VCaP (cell line): Measurements from ENCODE around the gene RAB5IF.
"Not testable (repeated sequence)": the region's sequence is repeated elsewhere in the genome, so short reads cannot be mapped to it uniquely, and the experiment has no call there.

ENCODE experiments used
- H3K27ac ChIP-seq: fragments of 450-650 bp; 2 replicates; pipeline ENCODE4 v1.5.1; 2017
- TF ChIP-seq, protein P1 (sequence below): fragments of 450-650 bp; conservative IDR thresholded peaks from 2 replicates; pipeline ENCODE4 v1.5.1; 2017; ENCODE audit warnings: mild to moderate bottlenecking, moderate library complexity

RAB5IF gene

DNA sequence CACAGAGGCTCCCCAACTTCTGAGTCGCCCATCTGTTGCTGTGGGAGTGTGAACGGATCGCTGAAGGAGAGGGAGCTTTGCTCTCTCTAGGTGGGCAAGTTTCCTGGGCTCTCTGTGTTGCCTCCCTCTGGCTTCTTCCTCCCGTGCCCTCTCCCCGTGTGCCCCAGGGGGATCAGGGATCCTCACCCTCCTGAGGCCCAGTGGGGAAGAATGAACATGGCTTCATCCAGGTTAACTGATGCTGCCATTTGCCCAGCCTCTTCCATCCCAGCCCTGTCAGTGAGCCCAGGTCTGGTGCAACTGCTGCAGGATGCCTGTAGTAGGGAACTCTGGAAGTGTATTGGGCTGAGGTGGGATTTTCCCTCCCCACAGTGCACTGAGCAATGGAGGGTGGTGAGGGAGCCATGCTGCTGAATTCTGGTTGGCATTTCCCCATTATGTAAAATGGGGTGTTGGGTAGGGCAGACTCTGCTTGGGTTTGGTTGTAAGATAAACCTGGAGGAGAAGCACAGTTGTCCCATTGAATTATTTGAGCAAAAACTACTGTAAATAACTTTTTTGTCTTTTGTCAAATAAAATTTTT lies 12.1 kb upstream of the RAB5IF start:
- TF ChIP-seq, protein P1, sequence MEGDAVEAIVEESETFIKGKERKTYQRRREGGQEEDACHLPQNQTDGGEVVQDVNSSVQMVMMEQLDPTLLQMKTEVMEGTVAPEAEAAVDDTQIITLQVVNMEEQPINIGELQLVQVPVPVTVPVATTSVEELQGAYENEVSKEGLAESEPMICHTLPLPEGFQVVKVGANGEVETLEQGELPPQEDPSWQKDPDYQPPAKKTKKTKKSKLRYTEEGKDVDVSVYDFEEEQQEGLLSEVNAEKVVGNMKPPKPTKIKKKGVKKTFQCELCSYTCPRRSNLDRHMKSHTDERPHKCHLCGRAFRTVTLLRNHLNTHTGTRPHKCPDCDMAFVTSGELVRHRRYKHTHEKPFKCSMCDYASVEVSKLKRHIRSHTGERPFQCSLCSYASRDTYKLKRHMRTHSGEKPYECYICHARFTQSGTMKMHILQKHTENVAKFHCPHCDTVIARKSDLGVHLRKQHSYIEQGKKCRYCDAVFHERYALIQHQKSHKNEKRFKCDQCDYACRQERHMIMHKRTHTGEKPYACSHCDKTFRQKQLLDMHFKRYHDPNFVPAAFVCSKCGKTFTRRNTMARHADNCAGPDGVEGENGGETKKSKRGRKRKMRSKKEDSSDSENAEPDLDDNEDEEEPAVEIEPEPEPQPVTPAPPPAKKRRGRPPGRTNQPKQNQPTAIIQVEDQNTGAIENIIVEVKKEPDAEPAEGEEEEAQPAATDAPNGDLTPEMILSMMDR = no peak
- H3K27ac ChIP-seq = no peak overlapping the region

DNA sequence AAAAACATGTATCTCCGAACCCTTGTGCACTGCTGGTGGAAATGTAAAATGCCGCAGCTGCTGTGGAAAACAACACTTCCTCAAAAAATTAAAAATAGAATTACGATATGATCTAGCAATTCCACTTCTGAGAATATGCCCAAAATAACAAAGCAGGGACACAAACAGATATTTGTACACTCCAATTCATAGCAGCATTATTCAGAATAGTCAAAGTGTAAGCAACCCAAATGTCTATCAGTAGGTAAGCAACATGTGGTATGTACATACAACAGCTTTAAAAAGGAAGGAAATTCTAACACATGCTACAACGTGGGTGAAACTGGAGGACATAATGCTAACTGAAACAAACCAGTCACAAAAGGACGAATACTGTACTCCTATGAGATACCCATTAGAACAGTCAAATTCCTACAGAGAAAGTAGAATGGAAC lies 5.7 kb upstream of the RAB5IF start:
- H3K27ac ChIP-seq = no peak overlapping the region
- TF ChIP-seq, protein P1 = no peak

DNA sequence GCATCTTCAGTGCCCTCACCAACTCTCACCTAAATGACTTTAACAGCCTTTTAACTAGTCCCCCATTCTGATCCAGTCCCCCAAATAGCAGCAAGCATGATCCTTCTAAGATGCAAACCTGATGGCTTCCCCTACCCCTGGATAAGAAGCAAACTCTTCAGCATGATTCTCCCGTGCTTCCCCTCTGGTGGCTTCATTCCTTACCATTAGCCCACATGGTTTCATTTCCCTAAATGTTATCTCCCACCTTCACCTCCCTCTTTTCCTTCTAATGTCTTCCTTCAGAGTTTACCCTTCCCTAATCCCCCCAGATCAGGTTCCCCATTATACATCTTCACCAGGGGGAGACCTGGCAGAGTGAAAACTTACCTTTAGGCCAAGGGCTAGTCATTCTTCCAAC lies 4.0 kb upstream of the RAB5IF start:
- H3K27ac ChIP-seq = no peak overlapping the region
- TF ChIP-seq, protein P1 = no peak

DNA sequence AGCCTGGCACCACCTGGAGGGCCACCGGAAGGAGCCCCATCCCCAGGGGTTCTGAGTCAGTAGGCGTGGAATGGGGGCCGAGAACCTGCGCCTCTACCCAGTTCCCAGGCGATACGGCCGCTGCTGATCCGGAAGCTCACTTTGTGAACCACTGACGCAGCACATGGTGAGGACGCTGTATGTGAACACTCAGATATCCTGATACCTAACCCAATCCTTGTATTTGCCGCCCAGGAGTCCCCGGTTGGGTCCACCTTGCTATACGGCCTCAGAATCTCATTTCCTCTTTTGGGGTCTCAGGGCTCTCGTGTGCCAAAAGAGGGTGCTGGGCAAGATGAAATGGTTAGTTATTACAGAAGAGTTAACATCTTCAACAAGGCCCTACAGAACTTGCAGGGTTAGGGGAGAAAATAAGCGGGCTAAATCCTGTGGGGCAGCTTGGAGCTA lies 604 bp upstream of the RAB5IF start:
- peak overlapping the region; percentile 90 for H3K27ac ChIP-seq

DNA sequence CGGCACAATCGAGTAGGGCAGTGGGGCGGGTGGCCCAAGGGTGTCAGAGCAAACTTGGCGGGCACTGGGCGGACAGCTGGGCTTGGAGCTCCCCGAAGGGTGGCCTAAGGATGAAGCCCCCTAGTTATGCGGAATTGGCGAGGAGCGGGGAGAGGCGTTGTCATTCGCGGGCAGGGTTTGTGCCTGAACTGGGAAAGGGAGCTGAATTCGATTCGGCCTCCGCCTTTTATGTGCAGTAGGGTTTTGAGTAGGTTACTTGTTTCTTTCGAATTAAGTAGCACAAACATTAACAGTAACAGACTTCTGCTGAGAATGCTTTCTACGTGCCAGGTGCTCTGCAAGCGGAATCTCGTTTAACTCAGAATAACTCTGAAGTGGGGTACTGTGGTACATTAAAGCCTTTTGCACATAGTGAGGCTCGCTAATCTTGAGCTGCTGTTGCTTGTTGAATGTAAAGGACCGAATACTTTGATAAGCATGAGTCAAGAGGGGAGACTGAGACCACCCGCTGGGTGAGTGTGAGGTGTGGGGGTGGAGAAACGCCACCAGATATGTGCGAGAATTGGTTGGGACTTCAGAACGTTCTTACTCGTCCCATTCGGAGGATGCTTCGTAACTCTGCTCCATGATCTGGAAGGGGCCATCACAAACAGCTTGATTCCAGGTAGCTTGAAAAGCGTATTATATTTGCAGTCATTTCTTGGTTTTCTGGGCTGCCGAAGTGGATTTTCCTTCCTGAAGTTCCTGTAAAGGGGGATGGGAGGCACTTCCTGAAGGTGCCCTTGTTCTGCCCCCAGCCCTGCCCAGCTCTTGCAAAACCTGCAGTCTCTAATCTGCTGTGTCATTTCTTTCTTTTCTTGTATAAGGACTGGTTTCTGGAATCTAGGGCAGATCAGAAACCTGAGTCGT lies 833 bp downstream of the RAB5IF start:
- TF ChIP-seq, protein P1 = no peak
- H3K27ac ChIP-seq = peak overlapping the region; percentile 90

More for the DNA sequence above, 604 bp upstream of the RAB5IF start:
- TF ChIP-seq, protein P1 = no peak

DNA sequence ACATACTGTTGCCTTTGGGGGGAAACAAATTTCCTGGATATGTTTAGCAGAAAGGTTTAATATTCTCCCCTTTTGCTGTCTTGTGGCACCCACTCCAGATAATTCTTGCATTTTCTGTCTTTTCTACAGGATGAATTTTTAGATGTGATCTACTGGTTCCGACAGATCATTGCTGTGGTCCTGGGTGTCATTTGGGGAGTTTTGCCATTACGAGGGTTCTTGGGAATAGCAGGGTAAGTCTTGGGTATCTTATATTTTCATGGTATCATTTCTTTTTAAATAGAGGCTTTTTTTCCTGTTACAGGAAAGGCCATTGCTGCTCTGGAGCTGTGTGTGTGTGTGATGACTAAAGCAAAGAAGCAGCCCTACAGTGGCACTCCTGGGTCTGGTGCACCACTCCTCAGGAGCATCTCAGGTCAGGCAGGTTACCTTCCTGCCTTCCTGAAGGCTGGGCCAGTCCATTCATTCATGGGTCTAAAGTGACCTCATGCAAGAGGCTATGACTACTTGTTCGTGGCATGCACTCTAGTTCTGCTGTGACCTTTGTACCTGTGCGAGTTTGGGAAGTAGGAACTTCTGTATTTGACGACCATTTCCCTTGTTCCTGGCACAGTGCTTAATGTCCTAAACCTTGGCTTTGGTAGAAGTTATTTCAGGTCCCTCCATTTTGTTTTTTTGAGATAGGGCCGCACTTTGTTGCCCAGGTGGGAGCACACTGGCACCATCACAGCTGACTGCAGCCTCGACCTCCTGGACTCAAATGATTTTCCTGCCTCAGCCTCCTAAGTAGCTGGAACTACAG lies 2.2 kb downstream of the RAB5IF start:
- TF ChIP-seq, protein P1 = no peak

DNA sequence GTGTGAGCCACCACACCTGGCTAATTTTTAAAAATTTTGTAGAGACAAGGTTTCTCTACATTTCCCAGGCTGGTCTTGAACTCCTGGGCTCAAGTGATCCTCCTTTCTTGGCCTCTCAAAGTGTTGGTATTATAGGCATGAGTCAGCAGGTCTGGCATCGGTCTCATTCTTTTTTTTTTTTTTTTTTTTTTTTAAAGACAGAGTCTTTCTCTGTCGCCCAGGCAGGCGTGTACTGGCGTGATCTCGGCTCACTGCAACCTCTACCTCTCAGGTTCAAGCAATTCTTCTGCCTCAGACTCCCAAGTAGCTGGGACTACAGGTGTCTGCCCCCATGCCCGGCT lies 2.8 kb downstream of the RAB5IF start:
- H3K27ac ChIP-seq = not testable (repeated sequence)

More for the DNA sequence above, 2.2 kb downstream of the RAB5IF start:
- H3K27ac ChIP-seq = peak overlapping the region; percentile 90; the same call in 1 of the 2 replicates
